Peyer's patch (tissue), 4 donors: ENCODE measurements around the gene CEMIP. TPM values are rescaled to one million over a fixed set of nuclear protein-coding genes. Genes with fewer than 3 reads are reported as not detected.

Experiments used
- DNase-seq, 3 donors: peaks; one replicate each; pipeline ENCODE4 v3.0.0-alpha.2; 2017 to 2019
- H3K27ac ChIP-seq, 4 donors: fragments of 200-600 bp; sonication (generic); one replicate each; pipeline ENCODE4 v1.5.1; 2016 to 2019
- H3K27me3 ChIP-seq, 2 donors: fragments of 200-600 bp; sonication (generic); one replicate each; pipeline ENCODE4 v1.5.1; 2019
- H3K36me3 ChIP-seq, 3 donors: fragments of 200-600 bp; sonication (generic); one replicate each; pipeline ENCODE4 v1.5.1; 2016 to 2019
- H3K4me1 ChIP-seq, 4 donors: fragments of 200-600 bp; sonication (generic); one replicate each; pipeline ENCODE4 v1.5.1; 2016 to 2019
- H3K4me3 ChIP-seq, 4 donors: fragments of 200-600 bp; sonication (generic); 1 replicate in 3 of 4; 2 replicates in 1 of 4; pipeline ENCODE4 v1.5.1; 2016 to 2019; ENCODE audit warnings: mild to moderate bottlenecking in 1 of 4
- H3K9me3 ChIP-seq, 4 donors: fragments of 200-600 bp; sonication (generic); one replicate each; pipeline ENCODE4 v1.5.1; 2016 to 2019; ENCODE audit warnings: mild to moderate bottlenecking in 1 of 4
- CTCF ChIP-seq, 6 experiments: fragments of 450-650 bp in 4 of 6; fragments of 200-600 bp in 2 of 6; sonication (generic) in 1 of 6; IDR thresholded peaks; one replicate each; pipeline ENCODE4 v1.5.1; 2017 to 2019; ENCODE audit warnings: antibody characterized with exemption in 6 of 6, mild to moderate bottlenecking in 3 of 6, moderate library complexity in 1 of 6
- POLR2A ChIP-seq, 2 donors: fragments of 450-650 bp; IDR thresholded peaks; one replicate each; pipeline ENCODE4 v1.5.1; 2017; ENCODE audit warnings: antibody characterized with exemption in 2 of 2, mild to moderate bottlenecking in 2 of 2, moderate library complexity in 2 of 2
- total RNA-seq, 4 donors: library from RNA; depleted of rRNA; stranded (reverse); fragments of >200 nt; gene quantifications; one replicate each; pipeline ENCODE4 v1.1.0, GENCODE V29; 2016

CEMIP gene
- total RNA-seq, 4 donors from 2014 or later, result 0.27 to 0.83 (median 0.57) TPM; not detected in 1

GRCh38 chr15:80921736-80922410 is 142.7 kb downstream of the CEMIP start:
- DNase-seq, result no peak
- TF ChIP-seq POLR2A (IDR thresholded peaks at IDR 0.05), result no peak
- no peak for TF ChIP-seq CTCF (IDR thresholded peaks at IDR 0.05)
- H3K9me3 ChIP-seq, result no peaks in the 10 kb centered on the region
- H3K4me1 ChIP-seq, result no peaks in the 10 kb centered on the region
- no peak overlapping the region for H3K27ac ChIP-seq
- no peak overlapping the region for H3K4me3 ChIP-seq
- H3K27me3 ChIP-seq, result no peaks in the 10 kb centered on the region
- no peaks in the 10 kb centered on the region for H3K36me3 ChIP-seq

- no peak for DNase-seq
- TF ChIP-seq POLR2A (IDR thresholded peaks at IDR 0.05) (no peak), CTCF (IDR thresholded peaks at IDR 0.05) (no peak)
- Histone ChIP-seq H3K4me1 (no peaks in the 10 kb centered on the region), H3K4me3 (no peak overlapping the region), H3K36me3 (no peaks in the 10 kb centered on the region), H3K27me3 (no peaks in the 10 kb centered on the region), H3K27ac (no peak overlapping the region), H3K9me3 (no peaks in the 10 kb centered on the region)
Measured at GRCh38 chr15:80923668-80924067, 144.5 kb downstream of the CEMIP start.

GRCh38 chr15:80924278-80924677 is 145.1 kb downstream of the CEMIP start:
- no peaks in the 10 kb centered on the region for H3K4me1 ChIP-seq
- TF ChIP-seq CTCF (IDR thresholded peaks at IDR 0.05) (no peak), POLR2A (IDR thresholded peaks at IDR 0.05) (no peak)
- H3K9me3 ChIP-seq, result no peaks in the 10 kb centered on the region

GRCh38 chr15:80925597-80926059 is 146.5 kb downstream of the CEMIP start:
- Histone ChIP-seq H3K4me3 (no peak overlapping the region), H3K27ac (no peak overlapping the region), H3K36me3 (no peaks in the 10 kb centered on the region), H3K27me3 (no peaks in the 10 kb centered on the region), H3K4me1 (no peaks in the 10 kb centered on the region), H3K9me3 (no peaks in the 10 kb centered on the region)
- no peak for DNase-seq
- TF ChIP-seq POLR2A (IDR thresholded peaks at IDR 0.05) (no peak), CTCF (IDR thresholded peaks at IDR 0.05) (no peak)

More at GRCh38 chr15:80924278-80924677, 145.1 kb downstream of the CEMIP start:
- DNase-seq, result no peak
- H3K27me3 ChIP-seq, result no peaks in the 10 kb centered on the region
- H3K36me3 ChIP-seq, result no peaks in the 10 kb centered on the region
- no peak overlapping the region for H3K27ac ChIP-seq
- no peak overlapping the region for H3K4me3 ChIP-seq

- Histone ChIP-seq H3K4me3 (no peak overlapping the region), H3K4me1 (no peaks in the 10 kb centered on the region), H3K27ac (no peak overlapping the region), H3K9me3 (no peaks in the 10 kb centered on the region), H3K36me3 (no peaks in the 10 kb centered on the region), H3K27me3 (no peaks in the 10 kb centered on the region)
- TF ChIP-seq CTCF (IDR thresholded peaks at IDR 0.05) (no peak), POLR2A (IDR thresholded peaks at IDR 0.05) (no peak)
- DNase-seq, result no peak
Measured at GRCh38 chr15:80926126-80926525, 147.0 kb downstream of the CEMIP start.
